ENCODE data around the gene THOC2.
"Not testable (repeated sequence)": the region's sequence is repeated elsewhere in the genome, so short reads cannot be mapped to it uniquely, and the experiment has no call there.

Gene THOC2

DNA sequence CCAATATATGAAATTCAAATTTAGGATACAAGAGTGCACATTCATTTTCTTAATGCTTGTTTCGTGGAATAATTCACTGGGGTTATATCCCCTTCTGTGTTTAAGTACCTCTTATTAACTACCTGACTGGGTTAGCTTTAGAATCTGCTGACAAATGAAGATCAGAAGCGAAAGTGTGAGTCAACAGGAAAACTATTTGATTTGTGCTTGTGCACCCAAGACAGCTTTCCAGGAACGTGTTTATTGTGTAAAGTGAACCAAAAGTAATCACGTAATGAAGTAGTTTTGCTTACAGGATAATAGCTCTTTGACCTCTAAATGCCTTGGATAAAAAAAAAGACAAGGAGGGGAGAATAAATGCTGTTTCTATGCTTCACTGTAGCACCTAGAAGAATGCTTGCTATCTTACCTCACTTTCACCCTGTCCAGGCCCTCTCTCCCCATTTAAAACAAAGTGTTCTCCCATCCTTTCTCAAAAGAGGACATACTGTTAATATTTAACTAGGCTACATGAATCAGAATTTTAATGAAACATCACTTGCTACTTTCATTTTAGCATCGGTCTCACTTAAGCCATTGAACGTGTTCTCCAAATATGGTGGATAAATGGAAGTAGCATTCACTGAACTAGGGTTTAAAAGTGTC lies 141.9 kb downstream of the THOC2 start:
- Histone ChIP-seq H3K36me3 (no peaks in the 10 kb centered on the region), H3K4me1 (no peaks in the 10 kb centered on the region), H3K27me3 (no peaks in the 10 kb centered on the region), H3K4me3 (no peak overlapping the region), H3K9me3 (no peaks in the 10 kb centered on the region), H3K27ac (no peak overlapping the region)
- no peak for DNase-seq
- intact Hi-C loops (cut with DNase I; ENCODE audit: low total_unique reads): no loop called here
- TF ChIP-seq CTCF (IDR thresholded peaks at IDR 0.05): no peak

- Histone ChIP-seq H3K4me3 (no peak overlapping the region), H3K27ac (no peak overlapping the region), H3K9me3 (no peaks in the 10 kb centered on the region), H3K4me1 (no peaks in the 10 kb centered on the region), H3K27me3 (no peaks in the 10 kb centered on the region), H3K36me3 (no peaks in the 10 kb centered on the region)
- no peak for DNase-seq
- TF ChIP-seq CTCF (IDR thresholded peaks at IDR 0.05): no peak
- intact Hi-C loops (cut with DNase I; ENCODE audit: low total_unique reads): no loop called here
These were observed 144.1 kb downstream of the THOC2 start for GRCh38 chrX:123588723-123589122.

- H3K4me3 ChIP-seq: no peak overlapping the region
- H3K27ac ChIP-seq: no peak overlapping the region
- intact Hi-C loops (cut with DNase I; ENCODE audit: low total_unique reads): no loop called here
These were observed 151.3 kb downstream of the THOC2 start for GRCh38 chrX:123581586-123581985.

GRCh38 chrX:123580792-123581191 lies 152.1 kb downstream of the THOC2 start:
- no peak for DNase-seq
- TF ChIP-seq CTCF (IDR thresholded peaks at IDR 0.05): no peak
- Histone ChIP-seq H3K27ac (no peak overlapping the region), H3K27me3 (no peaks in the 10 kb centered on the region), H3K9me3 (no peaks in the 10 kb centered on the region), H3K4me3 (no peak overlapping the region), H3K4me1 (no peaks in the 10 kb centered on the region), H3K36me3 (no peaks in the 10 kb centered on the region)
- intact Hi-C loops (cut with DNase I; ENCODE audit: low total_unique reads): no loop called here

More at GRCh38 chrX:123581586-123581985, 151.3 kb downstream of the THOC2 start:
- Histone ChIP-seq H3K27me3 (no peaks in the 10 kb centered on the region), H3K4me1 (no peaks in the 10 kb centered on the region), H3K9me3 (no peaks in the 10 kb centered on the region), H3K36me3 (no peaks in the 10 kb centered on the region)
- no peak for TF ChIP-seq CTCF (IDR thresholded peaks at IDR 0.05)
- DNase-seq: no peak

GRCh38 chrX:123574027-123574426 lies 158.8 kb downstream of the THOC2 start:
- H3K4me3 ChIP-seq; H3K27me3 ChIP-seq; H3K4me1 ChIP-seq; H3K27ac ChIP-seq; intact Hi-C loops (cut with DNase I; ENCODE audit: low total_unique reads); H3K9me3 ChIP-seq; H3K36me3 ChIP-seq; DNase-seq: not testable (repeated sequence)

GRCh38 chrX:123570011-123570590 lies 162.8 kb downstream of the THOC2 start:
- TF ChIP-seq CTCF (IDR thresholded peaks at IDR 0.05): no peak
- H3K36me3 ChIP-seq: no peaks in the 10 kb centered on the region
- DNase-seq: no peak
- no peak overlapping the region for H3K4me3 ChIP-seq
- no peaks in the 10 kb centered on the region for H3K4me1 ChIP-seq
- no peak overlapping the region for H3K27ac ChIP-seq
- H3K27me3 ChIP-seq: no peaks in the 10 kb centered on the region
- peaks cover 0 to 3% (median 2%) of the 10 kb centered on the region in 3 donors for H3K9me3 ChIP-seq
- intact Hi-C loops (cut with DNase I; ENCODE audit: low total_unique reads): no loop called here

All from tibial artery (tissue), 4 donors.